Neural progenitor cell (in vitro differentiated cells): ENCODE results near the gene RNF220. TPM values are rescaled to one million over a fixed set of nuclear protein-coding genes. Genes with fewer than 3 reads are reported as not detected.

Experiments
- DNase-seq: peaks from one replicate; pipeline ENCODE4 v3.0.0-alpha.2; 2016; ENCODE audit warnings: low spot score
- H2AFZ ChIP-seq: fragments of 200-600 bp; sonication (generic); replicated peaks from 2 replicates; pipeline ENCODE4 v1.6.1; 2016; ENCODE audit warnings: antibody characterized with exemption
- H3F3A ChIP-seq: fragments of 200-600 bp; sonication (generic); 2 replicates; pipeline ENCODE4 v1.6.1; 2016; ENCODE audit warnings: antibody characterized with exemption, low read depth
- H3K27ac ChIP-seq: fragments of 200-600 bp; sonication (generic); 2 replicates; pipeline ENCODE4 v1.5.1; 2016; ENCODE audit warnings: mild to moderate bottlenecking
- H3K27me3 ChIP-seq: fragments of 200-600 bp; sonication (generic); 2 replicates; pipeline ENCODE4 v1.6.1; 2016; ENCODE audit warnings: mild to moderate bottlenecking, moderate library complexity
- H3K36me3 ChIP-seq: fragments of 200-600 bp; sonication (generic); 2 replicates; pipeline ENCODE4 v1.5.1; 2016
- H3K4me1 ChIP-seq: fragments of 200-600 bp; sonication (generic); 2 replicates; pipeline ENCODE4 v1.6.1; 2016; ENCODE audit warnings: mixed run types
- H3K4me2 ChIP-seq: fragments of 200-600 bp; sonication (generic); 2 replicates; pipeline ENCODE4 v1.6.1; 2016
- H3K4me3 ChIP-seq: fragments of 200-600 bp; sonication (generic); 2 replicates; pipeline ENCODE4 v1.5.1; 2016
- H3K79me2 ChIP-seq: fragments of 200-600 bp; sonication (generic); 2 replicates; pipeline ENCODE4 v1.6.1; 2016; ENCODE audit warnings: low read depth
- H3K9ac ChIP-seq: fragments of 200-600 bp; sonication (generic); 2 replicates; pipeline ENCODE4 v1.6.1; 2016
- H3K9me3 ChIP-seq: fragments of 200-600 bp; sonication (generic); 2 replicates; pipeline ENCODE4 v1.5.1; 2016; ENCODE audit warnings: low read depth
- H4K20me1 ChIP-seq: fragments of 200-600 bp; sonication (generic); 2 replicates; pipeline ENCODE4 v1.6.1; 2016; ENCODE audit warnings: low read depth
- H3K27ac Mint-ChIP-seq: 3 replicates; pipeline ENCODE4 v1.8.0; 2021; ENCODE audit warnings: mixed read lengths
- H3K27me3 Mint-ChIP-seq: 2 replicates; pipeline ENCODE4 v1.8.0; 2022; ENCODE audit warnings: low read depth, mild to moderate bottlenecking, inconsistent platforms, moderate library complexity, mixed read lengths; ENCODE audit not compliant: insufficient read depth
- H3K36me3 Mint-ChIP-seq: 3 replicates; pipeline ENCODE4 v1.8.0; 2021; ENCODE audit warnings: mixed read lengths
- H3K4me1 Mint-ChIP-seq: 3 replicates; pipeline ENCODE4 v1.8.0; 2021; ENCODE audit warnings: mixed read lengths
- H3K4me3 Mint-ChIP-seq: 3 replicates; pipeline ENCODE4 v1.8.0; 2021; ENCODE audit warnings: mild to moderate bottlenecking, moderate library complexity, mixed read lengths
- H3K9me3 Mint-ChIP-seq: 3 replicates; pipeline ENCODE4 v1.8.0; 2020; ENCODE audit warnings: mixed read lengths
- CTCF ChIP-seq: fragments of 200-600 bp; sonication (generic); IDR thresholded peaks from 2 replicates; pipeline ENCODE4 v1.5.1; 2017; ENCODE audit warnings: antibody characterized with exemption, mild to moderate bottlenecking
- EZH2 ChIP-seq: fragments of 200-600 bp; sonication (generic); IDR thresholded peaks from 2 replicates; pipeline ENCODE4 v1.6.1; 2017; ENCODE audit warnings: antibody characterized with exemption, mild to moderate bottlenecking, moderate library complexity
- EZH2phosphoT487 ChIP-seq: fragments of 200-600 bp; sonication (generic); IDR thresholded peaks from 2 replicates; pipeline ENCODE4 v1.6.1; 2017; ENCODE audit warnings: antibody characterized with exemption
- microRNA-seq: library from miRNA; unstranded; fragments of <30 nt; microRNA quantifications from one replicate; pipeline ENCODE4, GENCODE V29; 2016
- small RNA-seq: library from RNA; depleted of rRNA; stranded (forward); fragments of <200 nt; gene quantifications from one replicate; pipeline ENCODE3, GENCODE V24; 2015
- total RNA-seq: library from RNA; depleted of rRNA; stranded (reverse); fragments of >200 nt; gene quantifications from 2 replicates; pipeline ENCODE4 v1.2.3, GENCODE V29; 2015; ENCODE audit warnings: low replicate concordance

RNF220 gene
- total RNA-seq, 1 donor from 2014 or later: 93.8 TPM

DNA sequence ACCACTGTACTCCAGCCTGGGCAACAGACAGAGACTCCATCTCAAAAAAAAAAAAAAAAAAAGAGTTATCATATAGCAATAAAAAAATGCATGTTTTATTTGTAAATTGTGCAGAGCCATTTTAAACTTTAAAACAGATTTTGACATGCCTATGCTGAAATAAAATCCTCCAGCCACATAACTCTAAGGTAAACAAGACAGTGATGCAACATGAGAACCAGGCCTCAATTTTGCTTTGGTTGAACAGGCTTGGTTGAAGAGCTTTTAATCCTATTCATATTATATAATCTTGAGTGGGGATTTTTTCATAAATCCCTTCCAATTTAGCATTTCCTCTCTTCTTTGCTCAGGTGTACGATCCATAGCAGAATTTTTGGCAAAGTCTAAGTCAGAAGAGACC lies 295.5 kb downstream of the RNF220 start:
- H3K9ac ChIP-seq: no peak overlapping the region
- no peak for DNase-seq
- no peak overlapping the region for H3K4me2 ChIP-seq
- H3F3A ChIP-seq: no peaks in the 10 kb centered on the region
- no peak overlapping the region for H3K4me3 ChIP-seq
- no peak overlapping the region for H2AFZ ChIP-seq
- H3K27me3 ChIP-seq: no peaks in the 10 kb centered on the region
- no peaks in the 10 kb centered on the region for H4K20me1 ChIP-seq
- H3K79me2 ChIP-seq: no peaks in the 10 kb centered on the region
- no peak overlapping the region for H3K27ac ChIP-seq
- no peak overlapping the region for H3K4me3 Mint-ChIP-seq
- H3K9me3 ChIP-seq: no peaks in the 10 kb centered on the region
- peaks cover 9% of the 10 kb centered on the region for H3K27me3 Mint-ChIP-seq
- H3K36me3 Mint-ChIP-seq: peaks cover 3% of the 10 kb centered on the region
- no peaks in the 10 kb centered on the region for H3K36me3 ChIP-seq
- TF ChIP-seq EZH2 (no peak), EZH2phosphoT487 (no peak), CTCF (no peak)
- no peak overlapping the region for H3K27ac Mint-ChIP-seq
- H3K9me3 Mint-ChIP-seq: no peaks in the 10 kb centered on the region
- peaks cover 2% of the 10 kb centered on the region for H3K4me1 Mint-ChIP-seq
- no peaks in the 10 kb centered on the region for H3K4me1 ChIP-seq

GRCh38 chr1:44701141-44701573 lies 296.1 kb downstream of the RNF220 start:
- no peaks in the 10 kb centered on the region for H3K79me2 ChIP-seq
- TF ChIP-seq EZH2phosphoT487: no peak
- no peak for TF ChIP-seq CTCF
- no peak for TF ChIP-seq EZH2
- H3K36me3 ChIP-seq: no peaks in the 10 kb centered on the region
- H3K4me3 ChIP-seq: no peak overlapping the region
- no peaks in the 10 kb centered on the region for H3K27me3 ChIP-seq
- H3K36me3 Mint-ChIP-seq: peaks cover 3% of the 10 kb centered on the region
- no peaks in the 10 kb centered on the region for H3F3A ChIP-seq
- H3K27ac Mint-ChIP-seq: no peak overlapping the region
- no peaks in the 10 kb centered on the region for H3K9me3 Mint-ChIP-seq
- H4K20me1 ChIP-seq: no peaks in the 10 kb centered on the region
- no peak overlapping the region for H3K9ac ChIP-seq
- peaks cover 2% of the 10 kb centered on the region for H3K4me1 Mint-ChIP-seq
- no peaks in the 10 kb centered on the region for H3K9me3 ChIP-seq
- no peak overlapping the region for H3K4me3 Mint-ChIP-seq
- no peak overlapping the region for H3K27ac ChIP-seq
- peaks cover 5% of the 10 kb centered on the region for H3K27me3 Mint-ChIP-seq
- H3K4me1 ChIP-seq: no peaks in the 10 kb centered on the region
- no peak overlapping the region for H2AFZ ChIP-seq
- no peak overlapping the region for H3K4me2 ChIP-seq
- DNase-seq: no peak

Small RNA genes within 50 kb of the gene (microRNA-seq; reads per million reads assigned to microRNA genes)
- not detected for gene MIR5584

Small RNA genes within 50 kb of the gene (small RNA-seq; reads per million reads assigned to genes)
- gene MIR5584 (not detected), gene RNU6-369P (not detected)

Other genes starting within 250 kb of the RNF220 start
- gene DMAP1, start 191.8 kb upstream of the RNF220 start, total RNA-seq: 22.3 and 29.8 TPM in 2 replicates
- 31.0 and 68.3 TPM in 2 replicates for gene ERI3, start 50.0 kb upstream of the RNF220 start, total RNA-seq